Stomach smooth muscle (tissue), 2 donors: Measurements from ENCODE around the gene HMGCLL1.

Experiments
- H3K27ac ChIP-seq: one replicate; pipeline ENCODE4 v1.7.0; 2013; ENCODE audit warnings: mild to moderate bottlenecking, low read length, inconsistent platforms
- H3K27me3 ChIP-seq, 2 donors: one replicate each; pipeline ENCODE4 v1.7.0; 2013; ENCODE audit warnings: low read length in 2 of 2; ENCODE audit not compliant: insufficient read depth in 2 of 2, control insufficient read depth in 1 of 2
- H3K36me3 ChIP-seq, 2 donors: one replicate each; pipeline ENCODE4 v1.7.0; 2013; ENCODE audit warnings: low read length in 2 of 2; ENCODE audit not compliant: control insufficient read depth in 2 of 2, insufficient read depth in 2 of 2
- H3K4me1 ChIP-seq: one replicate; pipeline ENCODE4 v1.7.0; 2013; ENCODE audit warnings: low read length; ENCODE audit not compliant: control insufficient read depth, insufficient read depth
- H3K4me3 ChIP-seq, 2 donors: one replicate each; pipeline ENCODE4 v1.7.0; 2013; ENCODE audit warnings: low read length in 2 of 2
- H3K9ac ChIP-seq, 2 donors: one replicate each; pipeline ENCODE4 v1.7.0; 2013; ENCODE audit warnings: low read length in 2 of 2, mild to moderate bottlenecking in 1 of 2
- H3K9me3 ChIP-seq, 2 donors: one replicate each; pipeline ENCODE4 v1.7.0; 2013; ENCODE audit warnings: low read length in 2 of 2; ENCODE audit not compliant: control insufficient read depth in 2 of 2
- donor health status: healthy.
- donor health status: Pancreatic carcinoma.

HMGCLL1 gene

DNA sequence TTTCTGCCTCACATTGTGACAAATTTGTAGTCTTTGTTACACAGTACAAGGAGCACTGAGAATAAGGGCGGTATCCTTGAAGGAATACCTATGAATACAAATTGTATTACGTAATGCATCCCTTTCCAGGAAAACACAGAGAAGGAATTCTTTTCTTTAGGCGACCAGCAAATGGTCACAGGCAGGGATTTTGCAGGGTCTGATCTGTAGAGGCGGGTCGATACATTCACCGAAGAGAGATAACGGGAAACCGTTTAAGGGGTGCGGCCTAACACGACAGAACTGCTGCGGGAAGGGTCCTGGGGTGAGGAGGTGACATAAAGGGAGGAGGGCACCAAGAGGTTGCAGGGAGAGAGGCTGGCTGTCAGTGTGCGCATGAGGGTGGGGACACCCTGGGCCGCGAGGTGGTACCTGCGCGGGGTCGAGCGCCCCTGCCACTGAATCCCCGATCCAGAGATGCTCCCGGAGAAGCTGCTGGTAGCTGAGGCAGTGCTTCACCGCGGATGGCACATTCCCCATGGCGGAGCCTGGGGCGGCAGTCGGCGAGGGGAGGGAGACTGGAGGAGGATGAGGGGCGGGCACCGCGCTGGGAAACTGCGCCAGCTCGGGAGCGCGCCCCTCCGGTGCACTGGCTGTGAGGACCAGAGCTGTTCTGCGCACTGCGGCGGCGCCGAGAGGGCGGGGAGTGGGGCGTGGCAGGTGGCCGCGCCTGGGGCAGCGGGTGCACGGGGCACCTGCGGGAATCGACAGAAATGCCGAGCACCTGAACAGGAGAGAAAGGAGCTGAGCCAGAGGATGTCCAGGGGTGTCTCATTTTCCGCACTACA, at the start of gene HMGCLL1:
Gene HMGCLL1 (minus strand): TSS at position 656 of the 827 bp plus-strand sequence. CDS start 137 bp downstream, at position 519.
- H3K27me3 ChIP-seq: peaks cover 0 to 8% of the 10 kb centered on the region in 2 donors
- H3K27ac ChIP-seq: no peak within 1 kb of the TSS
- H3K4me1 ChIP-seq: no peaks in the 10 kb centered on the region
- peak within 1 kb of the TSS; percentile 13 to 28 for H3K9ac ChIP-seq
- no peaks in the 10 kb centered on the region for H3K36me3 ChIP-seq
- peak within 1 kb of the TSS; percentile 40 to 61 for H3K4me3 ChIP-seq
- peaks cover 0 to under 1% of the 10 kb centered on the region in 2 donors for H3K9me3 ChIP-seq

DNA sequence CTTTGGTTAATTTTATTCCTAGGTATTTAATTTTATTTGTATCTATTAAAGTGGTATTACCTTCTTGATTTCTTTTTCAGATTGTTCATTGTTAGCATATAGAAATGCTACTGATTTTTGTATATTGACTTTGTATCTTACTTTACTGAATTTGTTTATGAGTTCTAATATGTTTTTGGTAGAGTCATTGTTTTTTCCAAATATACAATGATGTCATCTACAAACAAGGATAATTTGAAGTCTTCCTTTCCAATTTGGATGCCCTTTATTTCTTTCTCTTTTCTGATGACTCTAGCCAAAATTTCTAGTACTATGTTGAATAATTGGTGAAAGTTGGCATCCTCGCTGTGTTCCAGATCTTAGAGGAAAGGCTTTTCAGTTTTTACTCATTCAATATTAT, 43.0 kb upstream of the HMGCLL1 start:
- Histone ChIP-seq H3K27me3 (no peaks in the 10 kb centered on the region), H3K4me3 (no peak overlapping the region), H3K9ac (no peak overlapping the region), H3K27ac (no peak overlapping the region), H3K9me3 (no peaks in the 10 kb centered on the region), H3K36me3 (no peaks in the 10 kb centered on the region), H3K4me1 (no peaks in the 10 kb centered on the region)

DNA sequence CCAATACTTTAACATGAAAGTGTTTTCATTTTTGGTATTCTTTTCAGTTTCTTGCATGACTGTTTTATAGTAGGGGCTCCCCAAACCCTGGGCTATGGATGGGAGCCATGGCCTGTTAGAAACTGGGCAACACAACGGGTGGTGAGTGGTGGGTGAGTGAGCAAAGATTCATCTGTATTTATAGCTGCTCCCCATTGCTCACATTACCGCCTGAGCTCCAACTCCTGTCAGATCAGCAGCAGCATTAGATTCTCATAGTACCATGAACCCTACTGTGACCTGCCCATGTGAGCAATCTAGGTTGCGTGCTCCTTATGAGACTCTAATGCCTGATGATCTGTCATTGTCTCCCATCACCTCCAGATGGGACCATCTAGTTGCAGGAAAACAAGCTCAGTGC, 42.3 kb upstream of the HMGCLL1 start:
- Histone ChIP-seq H3K4me3 (no peak overlapping the region), H3K4me1 (no peaks in the 10 kb centered on the region), H3K9ac (no peak overlapping the region), H3K27me3 (no peaks in the 10 kb centered on the region), H3K36me3 (no peaks in the 10 kb centered on the region), H3K27ac (no peak overlapping the region), H3K9me3 (no peaks in the 10 kb centered on the region)

DNA sequence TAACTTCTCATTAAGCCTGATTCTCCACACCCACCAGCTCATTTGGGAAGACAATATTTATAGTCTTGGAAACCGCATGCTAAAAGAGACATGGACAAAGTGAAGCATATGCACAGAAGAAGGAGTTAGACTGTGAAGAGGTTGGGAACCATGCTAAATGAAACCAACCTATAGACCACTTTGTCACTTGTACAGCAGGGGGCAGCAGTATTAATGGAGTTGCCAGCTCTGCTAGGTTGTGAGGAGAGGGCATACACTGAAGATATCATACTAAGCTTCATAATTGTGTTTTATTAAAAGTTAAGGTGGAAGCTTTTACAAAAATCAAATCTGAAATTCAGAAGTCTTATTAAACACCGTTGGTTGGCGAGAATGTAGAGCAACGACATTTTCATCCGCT, 38.3 kb upstream of the HMGCLL1 start:
- H3K4me3 ChIP-seq: no peak overlapping the region
- H3K9me3 ChIP-seq: no peaks in the 10 kb centered on the region
- H3K27me3 ChIP-seq: no peaks in the 10 kb centered on the region
- H3K9ac ChIP-seq: no peak overlapping the region
- H3K27ac ChIP-seq: no peak overlapping the region
- no peaks in the 10 kb centered on the region for H3K4me1 ChIP-seq
- H3K36me3 ChIP-seq: no peaks in the 10 kb centered on the region

DNA sequence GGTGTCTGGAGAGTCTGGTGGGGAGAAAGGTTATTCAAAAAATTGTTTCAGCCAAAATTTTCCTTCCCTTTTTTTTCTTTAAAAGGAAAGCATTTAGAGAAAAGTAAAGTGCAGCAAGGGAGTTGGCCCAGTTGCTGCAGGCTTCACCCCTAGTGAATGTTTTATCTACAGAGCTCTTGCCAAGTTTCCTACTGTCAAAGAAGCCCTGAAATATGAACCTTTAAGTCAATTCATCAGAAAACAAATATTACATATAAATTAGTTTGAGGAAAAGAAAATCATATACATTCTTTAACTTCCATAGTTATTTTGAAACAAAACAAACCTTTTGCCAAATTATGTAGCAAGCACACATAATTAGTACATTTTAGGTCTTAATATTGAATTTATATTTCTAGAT, 25.0 kb upstream of the HMGCLL1 start:
- H3K36me3 ChIP-seq: no peaks in the 10 kb centered on the region
- H3K4me3 ChIP-seq: no peak overlapping the region
- H3K9ac ChIP-seq: no peak overlapping the region
- H3K27ac ChIP-seq: no peak overlapping the region
- H3K4me1 ChIP-seq: no peaks in the 10 kb centered on the region
- H3K9me3 ChIP-seq: no peaks in the 10 kb centered on the region
- H3K27me3 ChIP-seq: no peaks in the 10 kb centered on the region

DNA sequence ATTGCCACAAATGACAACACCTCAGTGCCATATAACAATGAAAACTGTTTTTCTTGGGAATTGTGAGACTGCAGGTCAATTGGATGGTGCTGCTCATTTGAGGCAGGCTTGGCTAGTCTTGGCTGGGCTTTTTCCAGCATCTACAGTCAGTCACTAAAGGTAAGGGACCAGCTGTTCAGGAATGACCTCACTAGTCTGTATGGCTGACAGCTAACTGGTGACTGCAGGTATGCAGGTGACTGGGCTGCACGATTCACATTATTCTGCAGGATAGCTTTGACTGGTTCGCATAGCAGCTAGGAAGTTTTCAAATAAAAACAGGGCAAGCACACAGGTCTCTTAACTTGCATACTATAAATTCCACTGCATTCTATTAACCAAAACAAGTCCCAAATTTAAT, 22.1 kb upstream of the HMGCLL1 start:
- no peak overlapping the region for H3K4me3 ChIP-seq
- no peak overlapping the region for H3K9ac ChIP-seq
- no peaks in the 10 kb centered on the region for H3K36me3 ChIP-seq
- H3K27me3 ChIP-seq: no peaks in the 10 kb centered on the region
- H3K9me3 ChIP-seq: no peaks in the 10 kb centered on the region
- no peak overlapping the region for H3K27ac ChIP-seq
- H3K4me1 ChIP-seq: no peaks in the 10 kb centered on the region

DNA sequence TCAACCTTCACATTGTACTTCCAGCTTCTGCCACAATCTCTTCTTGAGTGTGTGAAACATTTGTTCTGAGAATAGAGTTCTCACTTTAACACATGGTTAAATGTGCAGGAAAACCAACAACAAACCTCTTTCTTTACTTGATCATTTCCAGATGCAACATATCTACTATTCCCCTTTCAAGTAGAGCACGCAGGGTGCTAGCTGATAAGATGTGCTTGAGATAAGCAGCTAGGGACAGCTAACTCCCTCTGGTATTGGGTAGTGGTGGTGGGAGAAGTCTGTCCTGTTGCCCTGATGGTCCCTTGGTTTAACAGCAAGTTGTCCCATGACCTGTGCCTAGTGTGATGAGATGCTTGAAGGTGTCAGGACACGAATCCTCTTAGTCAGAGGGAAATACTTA, 15.4 kb upstream of the HMGCLL1 start:
- Histone ChIP-seq H3K27ac (no peak overlapping the region), H3K36me3 (no peaks in the 10 kb centered on the region), H3K9me3 (no peaks in the 10 kb centered on the region), H3K4me3 (no peak overlapping the region), H3K4me1 (no peaks in the 10 kb centered on the region), H3K27me3 (no peaks in the 10 kb centered on the region), H3K9ac (no peak overlapping the region)

DNA sequence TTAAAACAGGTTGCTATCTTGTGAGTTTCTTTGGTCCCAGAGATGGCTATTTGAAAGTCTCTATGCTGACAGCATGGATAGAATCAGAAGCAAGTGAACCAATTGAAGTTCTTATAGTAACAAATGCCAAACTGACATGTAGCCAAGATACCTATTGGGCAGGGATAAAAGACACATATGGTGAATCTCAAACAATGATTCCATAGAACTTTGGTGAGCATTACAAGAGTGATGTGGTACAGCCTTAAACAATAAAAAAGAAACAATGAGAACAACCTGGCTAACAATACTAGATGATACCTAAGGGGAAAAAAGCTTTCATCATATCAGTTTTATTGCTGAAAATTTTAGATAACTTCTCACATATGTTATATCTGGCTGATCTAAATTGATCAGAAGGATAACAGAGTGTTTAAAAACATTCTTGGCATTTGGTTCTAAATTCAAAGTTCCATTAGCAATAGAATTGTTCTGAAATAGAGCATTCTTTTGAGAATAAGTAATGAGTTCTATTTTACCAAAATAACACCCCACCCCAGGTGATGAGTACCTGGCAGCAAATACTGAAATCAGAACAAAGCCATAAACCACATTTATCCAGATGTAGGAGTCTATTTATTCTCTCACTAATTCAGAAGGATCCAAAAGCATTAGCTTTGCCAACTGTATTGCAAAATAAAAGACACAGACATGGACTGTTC, 5.8 kb upstream of the HMGCLL1 start:
- Histone ChIP-seq H3K36me3 (no peaks in the 10 kb centered on the region), H3K27me3 (no peaks in the 10 kb centered on the region), H3K9me3 (no peaks in the 10 kb centered on the region), H3K9ac (no peak overlapping the region), H3K4me1 (no peaks in the 10 kb centered on the region), H3K27ac (no peak overlapping the region), H3K4me3 (no peak overlapping the region)

DNA sequence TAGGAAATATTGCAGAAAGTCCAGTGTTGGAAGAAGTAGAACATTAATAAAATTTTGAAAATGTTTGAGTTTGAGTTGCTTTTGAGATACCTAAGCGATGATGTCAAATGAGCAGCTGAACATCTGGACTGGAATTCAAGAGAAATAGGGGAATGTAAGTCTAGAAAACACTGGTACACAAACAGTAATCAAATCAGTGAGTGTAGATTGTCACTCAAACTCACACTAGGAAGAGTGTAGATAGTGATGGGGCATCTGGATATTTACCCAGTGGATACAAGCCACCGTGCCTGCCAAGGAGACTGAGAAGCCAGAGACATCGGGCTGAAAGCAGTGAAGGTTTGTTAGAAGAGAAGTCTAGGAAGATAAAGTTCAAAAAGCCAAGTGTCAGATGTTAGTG, 2.2 kb downstream of the HMGCLL1 start:
- no peak overlapping the region for H3K9ac ChIP-seq
- no peak overlapping the region for H3K27ac ChIP-seq
- no peaks in the 10 kb centered on the region for H3K4me1 ChIP-seq
- H3K4me3 ChIP-seq: no peak overlapping the region
- peaks cover 0 to 8% of the 10 kb centered on the region in 2 donors for H3K27me3 ChIP-seq
- peaks cover 2 to 3% of the 10 kb centered on the region in 2 donors for H3K9me3 ChIP-seq
- no peaks in the 10 kb centered on the region for H3K36me3 ChIP-seq

DNA sequence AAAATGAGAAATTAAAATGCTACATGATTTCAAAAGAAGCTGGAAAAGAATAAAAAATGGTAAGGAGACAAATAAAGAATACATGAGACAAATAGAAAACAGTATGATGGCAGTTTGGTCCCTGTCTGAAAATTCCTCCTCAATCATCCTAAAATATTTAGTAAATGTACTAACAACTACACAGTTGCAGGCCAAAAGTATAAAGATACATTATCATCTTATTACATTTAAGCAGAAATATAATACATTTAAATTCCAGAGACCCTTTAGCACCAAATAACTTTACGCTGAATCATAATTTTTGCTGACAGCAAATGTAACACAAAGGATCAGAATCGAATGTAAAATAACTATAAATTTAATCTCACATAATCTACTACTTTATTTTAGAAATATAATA, 4.4 kb downstream of the HMGCLL1 start:
- no peak overlapping the region for H3K4me3 ChIP-seq
- peaks cover 2 to 3% of the 10 kb centered on the region in 2 donors for H3K9me3 ChIP-seq

DNA sequence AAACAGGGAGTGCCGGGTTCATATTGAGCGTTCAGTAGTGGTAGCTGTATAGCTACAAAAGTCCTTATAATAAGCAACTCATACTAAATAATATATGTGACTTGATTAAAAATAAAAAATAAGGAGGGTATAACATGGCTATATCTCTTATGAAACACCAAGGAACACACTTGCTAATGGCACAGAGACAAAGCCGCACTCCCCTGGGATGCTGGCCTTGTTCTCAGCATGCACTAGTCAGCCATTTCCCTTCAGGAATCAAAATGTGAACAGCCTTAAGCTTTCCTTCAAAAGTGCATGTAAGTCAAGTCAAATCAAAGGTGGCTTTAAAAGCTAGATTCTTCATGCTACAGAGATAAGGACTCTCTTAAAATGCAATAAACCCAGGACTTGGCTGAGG, 9.4 kb downstream of the HMGCLL1 start:
- no peaks in the 10 kb centered on the region for H3K27me3 ChIP-seq
- no peaks in the 10 kb centered on the region for H3K36me3 ChIP-seq
- no peak overlapping the region for H3K4me3 ChIP-seq
- no peak overlapping the region for H3K27ac ChIP-seq
- H3K9ac ChIP-seq: no peak overlapping the region
- H3K9me3 ChIP-seq: peaks cover 2 to 3% of the 10 kb centered on the region in 2 donors
- no peaks in the 10 kb centered on the region for H3K4me1 ChIP-seq

More for the DNA sequence above, 4.4 kb downstream of the HMGCLL1 start:
- H3K27ac ChIP-seq: no peak overlapping the region
- H3K9ac ChIP-seq: no peak overlapping the region
- peaks cover 0 to 8% of the 10 kb centered on the region in 2 donors for H3K27me3 ChIP-seq
- no peaks in the 10 kb centered on the region for H3K36me3 ChIP-seq
- no peaks in the 10 kb centered on the region for H3K4me1 ChIP-seq
